HG03469 (cell line): ENCODE results near the gene MVD.

ENCODE experiments used
- ATAC-seq: cut with Tn5 transposase; IDR thresholded peaks from one replicate; pipeline ENCODE4 v1.9.1; 2021; ENCODE audit warnings: mild to moderate bottlenecking, moderate library complexity, moderate number of reproducible peaks; ENCODE audit not compliant: unreplicated experiment

MVD gene, protein sequence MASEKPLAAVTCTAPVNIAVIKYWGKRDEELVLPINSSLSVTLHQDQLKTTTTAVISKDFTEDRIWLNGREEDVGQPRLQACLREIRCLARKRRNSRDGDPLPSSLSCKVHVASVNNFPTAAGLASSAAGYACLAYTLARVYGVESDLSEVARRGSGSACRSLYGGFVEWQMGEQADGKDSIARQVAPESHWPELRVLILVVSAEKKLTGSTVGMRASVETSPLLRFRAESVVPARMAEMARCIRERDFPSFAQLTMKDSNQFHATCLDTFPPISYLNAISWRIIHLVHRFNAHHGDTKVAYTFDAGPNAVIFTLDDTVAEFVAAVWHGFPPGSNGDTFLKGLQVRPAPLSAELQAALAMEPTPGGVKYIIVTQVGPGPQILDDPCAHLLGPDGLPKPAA

DNA sequence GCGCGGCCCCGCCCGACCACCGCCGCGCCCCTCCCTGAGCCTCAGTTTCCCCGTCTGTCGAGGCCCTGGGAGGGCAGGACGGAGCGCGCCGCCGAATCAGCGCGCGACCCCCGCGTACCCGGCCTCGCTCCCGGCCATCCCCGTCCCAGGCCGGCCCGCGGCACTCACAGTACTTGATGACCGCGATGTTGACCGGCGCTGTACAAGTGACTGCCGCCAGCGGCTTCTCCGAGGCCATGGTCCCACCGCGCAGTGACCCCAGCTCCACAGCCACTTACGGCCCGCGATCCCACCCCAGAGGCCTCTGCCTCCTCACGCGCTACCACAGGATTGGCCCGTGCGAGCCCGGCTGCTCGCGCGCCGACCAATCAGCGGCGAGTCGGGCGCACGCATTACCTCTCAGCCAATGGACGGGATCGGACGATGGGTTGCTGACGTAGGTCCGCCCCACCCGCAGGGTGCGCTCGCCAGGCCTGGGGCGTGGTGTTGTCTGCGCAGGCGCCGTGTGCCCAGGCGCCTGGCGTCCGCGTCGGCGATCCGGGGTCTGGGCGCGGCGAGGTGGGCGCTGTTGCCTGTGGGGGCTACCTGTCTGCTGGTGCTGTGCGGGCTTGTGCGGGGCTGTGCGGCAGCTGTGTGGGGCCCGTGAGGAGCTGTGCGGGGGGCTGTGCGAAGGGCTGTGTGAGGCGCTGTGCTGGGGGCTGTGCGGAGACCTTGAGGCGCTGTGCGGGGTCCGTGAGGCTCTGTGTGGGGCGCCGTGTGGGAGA lies at the start of gene MVD:
Gene MVD, minus strand, starts transcription at position 249 of the 764 bp plus-strand sequence. Its CDS starts 11 bp downstream, at position 238.
- peak; percentile 88 for ATAC-seq

GRCh38 chr16:88712362-88712979 lies 49.6 kb upstream of the MVD start:
- no peak for ATAC-seq

DNA sequence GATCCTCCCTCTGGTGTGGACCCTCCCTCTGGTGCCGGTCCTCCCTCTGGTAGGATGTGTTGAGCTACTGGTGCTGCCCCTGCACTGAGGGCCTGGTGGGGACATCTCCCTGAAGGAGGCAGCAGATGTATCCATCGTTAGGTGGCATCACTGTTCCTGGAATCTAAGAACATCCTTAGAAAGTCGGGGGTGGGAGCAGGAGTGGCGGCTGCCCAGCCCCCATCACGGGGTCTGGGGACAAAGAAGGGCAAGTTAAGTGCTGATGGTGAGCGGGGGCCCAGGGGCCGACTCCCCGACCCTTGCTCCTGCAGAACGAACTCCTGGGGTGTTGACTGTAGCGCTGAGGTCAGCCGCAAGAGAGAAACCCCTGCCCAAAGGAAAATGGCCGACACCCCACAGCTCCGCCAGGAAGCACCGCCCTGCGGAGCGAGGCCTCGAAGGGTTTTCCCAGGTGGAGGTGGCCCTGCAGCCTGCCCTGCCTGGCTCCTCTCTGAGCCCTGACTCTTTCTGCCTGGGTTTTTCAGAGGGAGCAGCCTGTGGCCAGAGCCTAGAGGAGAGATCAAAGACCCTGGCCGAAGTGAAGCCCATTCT lies 49.0 kb upstream of the MVD start:
- no peak for ATAC-seq

- no peak for ATAC-seq
These were observed 47.7 kb upstream of the MVD start for GRCh38 chr16:88710556-88710955.

DNA sequence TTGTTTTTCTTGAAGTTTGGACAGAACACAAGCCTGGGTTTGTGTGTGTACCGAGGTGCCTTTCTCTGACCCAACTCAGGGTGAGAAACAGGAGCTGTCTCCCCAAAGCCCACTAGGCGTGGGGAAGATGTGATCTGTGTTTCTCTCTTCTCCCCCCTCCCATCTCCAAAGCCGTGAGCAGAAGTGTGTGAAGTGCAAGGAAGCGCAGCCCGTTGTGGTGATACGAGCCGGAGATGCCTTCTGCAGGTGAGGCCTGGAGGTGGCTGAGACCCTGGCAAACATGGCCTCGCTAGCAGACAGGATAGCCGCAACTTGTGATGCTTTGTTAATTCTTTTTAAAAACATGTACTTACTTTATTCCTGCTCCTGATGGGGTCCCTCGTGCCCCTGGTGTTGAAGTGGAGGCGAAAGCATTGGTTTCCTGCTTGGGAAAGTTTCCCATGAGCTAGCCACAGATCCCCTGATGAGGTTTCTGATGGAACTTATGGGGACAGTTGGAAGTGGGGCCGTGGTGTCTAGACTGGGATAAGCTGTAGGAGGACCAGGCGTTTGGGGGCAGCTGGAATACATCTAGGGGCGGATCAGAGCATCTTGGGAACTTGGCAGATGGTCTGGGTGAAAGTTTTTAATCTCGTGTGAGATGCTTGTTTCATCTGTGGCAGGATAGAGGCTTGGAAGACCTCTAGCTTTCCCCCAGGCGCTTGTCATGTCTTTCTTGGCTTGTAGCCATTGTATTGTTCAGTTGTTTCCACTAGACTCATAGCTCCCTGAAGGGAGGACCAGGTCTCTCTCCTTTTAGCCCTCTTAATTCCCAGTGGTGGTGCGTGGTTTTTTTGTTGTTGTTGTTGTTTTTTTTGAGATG lies 44.3 kb upstream of the MVD start:
- ATAC-seq, result no peak

DNA sequence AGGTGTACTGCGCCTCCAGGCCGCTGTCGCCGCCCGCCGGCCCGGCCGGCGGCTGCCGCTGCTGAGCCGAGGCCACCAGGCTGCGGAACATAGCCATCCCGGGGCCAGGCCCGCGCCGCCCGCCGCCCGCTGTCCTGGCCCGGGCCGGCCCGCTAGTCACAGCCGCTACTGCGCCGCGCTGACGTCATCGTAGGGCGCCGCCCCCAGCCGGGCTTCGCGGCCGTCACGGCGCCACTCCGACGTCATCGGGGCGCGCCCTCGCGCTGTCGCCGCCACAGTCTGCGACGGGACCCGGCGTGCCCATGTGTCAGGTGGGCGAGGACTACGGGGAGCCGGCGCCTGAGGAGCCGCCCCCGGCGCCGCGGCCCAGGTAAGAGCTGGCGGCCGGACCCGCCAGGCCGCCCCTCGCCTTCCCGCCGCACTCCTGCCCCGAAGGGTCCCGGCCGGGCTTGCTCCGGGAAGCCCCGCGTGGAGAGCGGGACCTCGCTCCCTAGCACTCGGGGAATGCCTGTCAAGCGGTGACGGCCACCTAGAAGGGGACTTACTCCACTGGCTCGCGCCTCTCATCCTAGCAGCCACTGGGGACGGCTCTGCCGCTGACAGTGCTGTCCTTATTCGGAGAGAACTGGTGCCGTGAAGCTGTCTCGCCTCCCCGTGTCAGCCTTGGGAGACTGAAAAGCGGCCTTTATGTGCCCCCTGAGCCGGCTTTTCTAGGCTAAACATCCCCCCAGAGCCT lies 43.5 kb upstream of the MVD start, which contains the start of the genes CTU2 and RNF166:
Gene CTU2, plus strand, starts transcription at position 275 of the 736 bp plus-strand sequence. Its CDS starts 28 bp downstream, at position 303.
Gene RNF166, minus strand, starts transcription at position 180 of the 736 bp plus-strand sequence. Its CDS starts 83 bp downstream, at position 97.
- peak; percentile 44 for ATAC-seq

DNA sequence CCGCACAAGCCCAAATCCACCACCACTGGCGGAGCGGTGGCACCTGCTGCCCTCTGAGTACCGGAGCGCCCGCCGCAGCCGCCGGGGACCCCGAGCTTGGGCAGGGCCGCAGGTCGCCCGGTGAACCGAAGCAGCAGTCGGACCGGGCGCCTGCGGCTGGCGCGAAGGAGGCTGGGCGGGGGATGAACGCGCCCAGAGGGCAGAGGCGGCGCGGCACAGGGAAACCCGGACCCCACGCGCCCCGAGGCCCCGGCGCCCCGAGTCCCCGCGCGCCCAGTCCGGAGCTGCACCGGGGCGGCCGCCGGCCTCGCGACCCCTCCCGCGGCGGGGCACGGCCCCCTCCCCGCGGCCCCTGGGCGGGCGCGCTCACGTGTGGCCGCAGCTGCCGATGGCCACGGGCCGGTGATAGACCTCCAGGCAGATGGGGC lies 42.9 kb upstream of the MVD start:
- ATAC-seq, result peak; percentile 13

- no peak for ATAC-seq
These were observed 42.3 kb upstream of the MVD start for GRCh38 chr16:88705076-88705684.

DNA sequence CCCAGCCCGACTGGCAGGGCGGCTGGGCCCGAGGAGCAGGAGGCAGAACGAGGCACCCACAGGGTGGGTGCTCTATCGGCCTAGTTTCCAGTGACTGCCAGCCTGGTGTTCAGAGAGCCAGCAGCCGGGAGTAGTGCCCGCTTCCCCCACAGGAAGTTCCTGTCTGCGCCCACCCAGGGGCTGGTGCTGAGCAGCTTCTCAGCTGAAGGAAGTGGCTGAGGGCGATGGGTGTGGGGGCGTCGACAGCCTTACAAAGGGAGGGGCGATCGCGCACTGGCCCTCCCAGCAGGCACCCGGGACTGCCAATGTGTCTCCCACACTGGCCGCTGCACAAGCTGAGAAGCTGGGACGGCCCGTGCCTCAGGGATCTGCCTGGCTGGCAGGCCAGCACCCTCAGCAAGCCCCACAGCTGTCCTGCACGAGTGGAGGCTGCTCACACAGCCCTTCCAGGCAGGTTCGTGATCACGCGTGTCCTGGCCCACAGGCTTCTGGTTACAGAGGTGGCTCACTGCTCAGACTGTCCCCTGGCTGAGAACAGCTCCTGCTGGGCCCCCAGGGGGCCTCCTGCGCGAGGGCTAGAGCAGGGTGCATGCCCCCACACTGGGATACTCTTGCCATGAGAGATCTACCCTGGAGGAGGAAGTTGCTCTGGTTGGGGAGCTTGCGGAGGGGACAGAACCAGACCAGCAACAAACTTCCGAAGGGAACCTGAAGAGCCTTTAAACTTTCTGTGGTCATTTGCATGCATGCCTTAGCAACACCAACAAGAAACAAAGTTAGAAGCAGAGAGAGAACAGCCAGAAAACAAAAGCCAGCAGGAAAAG lies 40.8 kb upstream of the MVD start:
- no peak for ATAC-seq

GRCh38 chr16:88702371-88703210 lies 39.7 kb upstream of the MVD start:
- no peak for ATAC-seq

DNA sequence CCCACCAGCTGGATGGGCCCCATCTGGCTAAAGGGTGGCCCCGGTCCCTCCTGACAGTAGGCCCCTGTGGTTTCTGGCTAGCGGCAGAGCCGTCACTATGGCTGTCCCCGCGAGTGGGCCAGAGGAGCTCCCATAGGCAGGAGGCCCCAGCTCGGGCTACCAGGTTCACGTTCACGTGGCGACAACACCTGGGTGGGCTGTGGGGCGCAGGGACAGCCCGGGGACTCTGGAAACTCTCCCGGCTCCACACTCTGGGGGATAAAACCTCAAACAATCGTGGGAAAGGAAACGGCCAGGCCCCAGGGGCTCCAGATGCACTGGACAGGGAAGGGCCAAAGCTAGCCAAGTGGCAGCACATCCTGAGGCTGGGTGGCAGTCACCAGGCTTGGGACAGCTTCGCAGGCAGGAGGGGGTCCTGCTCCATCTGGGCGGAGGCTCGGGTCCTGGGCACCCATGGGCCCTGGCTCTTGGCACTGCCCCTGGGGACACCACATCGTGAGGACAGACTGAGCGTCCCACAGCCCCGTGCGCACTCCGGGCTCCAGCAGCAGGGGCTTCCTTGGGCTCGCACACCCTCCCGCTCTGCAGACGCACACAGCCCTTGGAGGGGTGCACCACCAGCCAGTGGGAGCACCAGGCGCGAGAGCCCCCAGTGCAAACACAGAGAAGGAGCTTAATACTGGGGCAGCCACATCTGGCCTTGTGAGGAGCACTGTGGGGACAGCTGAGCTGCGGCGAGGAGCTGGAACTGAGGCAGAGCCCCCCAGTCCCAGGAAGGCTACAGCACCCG lies 38.9 kb upstream of the MVD start:
- ATAC-seq, result no peak

GRCh38 chr16:88700636-88701482 lies 38.0 kb upstream of the MVD start:
- ATAC-seq, result no peak

DNA sequence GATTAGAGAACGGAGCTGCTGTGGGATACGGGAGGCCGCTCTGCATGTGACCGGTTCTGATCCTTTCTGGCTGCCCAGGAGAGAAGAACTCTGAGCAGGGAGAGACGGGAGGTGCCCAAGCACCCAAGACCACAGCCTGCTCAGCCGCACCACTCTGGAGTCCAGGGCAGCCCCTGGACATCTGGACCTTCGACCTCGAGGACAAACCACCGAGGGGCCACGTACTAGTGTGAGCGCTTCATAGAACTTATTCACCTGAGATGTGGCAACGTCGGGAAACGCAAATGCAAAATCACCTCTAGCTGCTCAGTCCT lies 37.4 kb upstream of the MVD start:
- no peak for ATAC-seq

GRCh38 chr16:88699180-88699579 lies 36.3 kb upstream of the MVD start:
- no peak for ATAC-seq

DNA sequence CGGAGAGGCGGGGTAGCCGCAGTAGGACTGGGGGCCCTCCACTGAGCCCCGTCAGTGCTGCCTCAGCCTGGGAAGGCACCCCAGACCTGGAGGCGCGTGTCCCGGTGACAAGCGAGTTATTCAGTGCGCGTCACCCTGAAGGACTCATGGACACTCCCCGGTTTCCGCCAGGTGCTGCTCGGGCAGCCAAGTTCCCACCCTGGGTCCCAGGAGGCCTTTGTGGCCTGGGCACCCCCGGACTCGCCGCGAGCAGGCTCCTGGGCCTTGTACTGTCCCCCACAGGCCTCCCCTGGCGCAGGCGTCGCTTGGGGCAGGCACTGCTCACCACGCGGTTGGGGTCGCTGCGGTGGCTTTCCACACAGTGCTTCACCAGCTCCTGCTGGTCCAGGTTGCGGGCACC lies 35.8 kb upstream of the MVD start:
- ATAC-seq, result no peak
